HFF-Myc (cell line): Measurements from ENCODE around the gene MYT1.

Experiments
- DNase-seq: peaks from one replicate; pipeline ENCODE4 v3.0.0-alpha.2; 2011; ENCODE audit warnings: low read depth; ENCODE audit errors: extremely low read depth
- H3K4me3 ChIP-seq: replicated peaks from 2 replicates; pipeline ENCODE4 v1.5.1; 2011; ENCODE audit warnings: low read depth, mild to moderate bottlenecking, control low read depth, low read length
- CTCF ChIP-seq: IDR thresholded peaks from 2 replicates; pipeline ENCODE4 v1.5.1; 2012; ENCODE audit warnings: mild to moderate bottlenecking, low read depth, low read length, control low read depth; ENCODE audit errors: missing control alignments

Gene MYT1

GRCh38 chr20:64193058-64193457, 28.8 kb downstream of the MYT1 start:
- no peak for TF ChIP-seq CTCF
- H3K4me3 ChIP-seq = no peak overlapping the region
- DNase-seq = no peak

DNA sequence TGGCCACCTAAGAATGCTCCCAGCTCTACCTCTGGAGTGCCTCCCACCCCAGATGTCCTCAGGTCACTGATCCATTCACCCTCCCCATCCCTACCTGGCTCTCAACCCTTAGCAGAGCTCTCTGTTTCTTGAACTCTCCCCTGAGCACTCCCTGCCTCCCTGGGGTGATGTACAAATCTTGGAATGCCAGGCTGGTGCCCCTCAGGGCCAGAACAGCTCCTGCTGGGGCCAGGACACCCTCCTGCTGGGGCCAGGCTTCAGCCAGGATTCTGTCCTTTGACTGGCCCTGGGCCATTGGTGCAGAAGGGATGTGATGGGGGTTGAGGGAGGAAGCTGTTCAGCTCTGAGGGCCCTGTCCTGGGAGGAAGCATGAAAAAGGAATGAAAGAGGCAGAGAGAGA, 30.0 kb downstream of the MYT1 start:
- DNase-seq = no peak
- no peak overlapping the region for H3K4me3 ChIP-seq
- TF ChIP-seq CTCF = no peak

GRCh38 chr20:64196309-64196708, 32.1 kb downstream of the MYT1 start:
- DNase-seq = no peak
- no peak for TF ChIP-seq CTCF
- H3K4me3 ChIP-seq = no peak overlapping the region

- H3K4me3 ChIP-seq = no peak overlapping the region
- no peak for DNase-seq
- TF ChIP-seq CTCF = no peak
Observed at GRCh38 chr20:64196847-64197306, 32.6 kb downstream of the MYT1 start.

DNA sequence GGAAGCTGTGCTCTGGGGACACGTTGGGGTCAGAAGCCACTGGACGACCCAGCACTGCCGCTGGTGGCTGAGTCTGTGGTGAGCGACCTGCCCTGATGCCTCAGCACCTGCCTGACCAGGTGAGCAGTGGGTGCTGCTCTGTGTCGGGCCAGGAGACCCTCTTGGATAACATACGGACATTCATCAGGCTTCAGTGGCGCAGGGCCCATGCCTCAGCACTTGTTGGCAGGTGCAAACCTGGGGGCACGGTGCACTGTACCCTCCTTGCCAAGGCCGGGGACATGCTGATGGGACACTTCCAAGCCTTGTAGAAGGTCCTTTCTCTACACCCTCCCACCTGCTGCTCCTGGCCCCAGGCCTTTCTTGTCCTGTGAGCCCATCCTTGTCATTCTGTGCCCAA, 34.1 kb downstream of the MYT1 start:
- no peak for DNase-seq
- no peak for TF ChIP-seq CTCF
- H3K4me3 ChIP-seq = no peak overlapping the region

- H3K4me3 ChIP-seq = no peak overlapping the region
- no peak for TF ChIP-seq CTCF
- no peak for DNase-seq
Observed at GRCh38 chr20:64199395-64199794, 35.1 kb downstream of the MYT1 start.

- no peak overlapping the region for H3K4me3 ChIP-seq
- no peak for TF ChIP-seq CTCF
- DNase-seq = no peak
Observed at GRCh38 chr20:64200740-64201139, 36.5 kb downstream of the MYT1 start.
